ENCODE measurements around the gene PLEKHO2. TPM values are rescaled to one million over a fixed set of nuclear protein-coding genes. Genes with fewer than 3 reads are reported as not detected.

PLEKHO2 gene
- total and polyA plus RNA-seq, 7 donors, result 1.9 to 6.7 (median 5.2) TPM

GRCh38 chr15:64836023-64836536 lies 5.6 kb upstream of the PLEKHO2 start:
- H3K4me3 ChIP-seq, result peak overlapping the region; percentile 51
- no peak for DNase-seq
- H3K4me1 ChIP-seq, result no peaks in the 10 kb centered on the region
- H3K27ac ChIP-seq, result peak overlapping the region; percentile 53
- intact Hi-C loops (cut with DNase I), result no loop called here
- no peak for TF ChIP-seq CTCF (IDR thresholded peaks at IDR 0.05)
- no peaks in the 10 kb centered on the region for H3K27me3 ChIP-seq (ENCODE audit: insufficient read depth in 3 of 3, low read length in 2 of 3)
- peak in 1 of 4 donors; percentile 48 for ATAC-seq
- H3K9me3 ChIP-seq, result no peaks in the 10 kb centered on the region
- 31 to 49% (median 34%) methylated on average over 14 of the region's 14 CpGs for WGBS, 3 donors
- no peaks in the 10 kb centered on the region for H3K36me3 ChIP-seq (ENCODE audit: insufficient read depth in 1 of 2, low read depth in 1 of 2)

- WGBS, 3 donors, result 89 to 100% (median 91%) methylated on average over 1 of the region's 1 CpG
- intact Hi-C loops (cut with DNase I), result no loop called here
- DNase-seq, result no peak
Observed at GRCh38 chr15:64837502-64837901, 4.2 kb upstream of the PLEKHO2 start.

GRCh38 chr15:64841060-64841343 lies 713 bp upstream of the PLEKHO2 start:
- no peak for TF ChIP-seq CTCF (IDR thresholded peaks at IDR 0.05)
- no peaks in the 10 kb centered on the region for H3K36me3 ChIP-seq (ENCODE audit: insufficient read depth in 1 of 2, low read depth in 1 of 2)
- ATAC-seq, result no peak
- no peak for DNase-seq
- H3K27me3 ChIP-seq (ENCODE audit: insufficient read depth in 3 of 3, low read length in 2 of 3), result no peaks in the 10 kb centered on the region
- H3K27ac ChIP-seq, result peak overlapping the region; percentile 91
- H3K9me3 ChIP-seq, result no peaks in the 10 kb centered on the region
- WGBS, 3 donors, result 1 to 4% (median 2%) methylated on average over 10 to 12 of the region's 12 CpGs
- intact Hi-C loops (cut with DNase I), result loop anchor here (5.0 kb wide), 1 partner anchor 56 kb away; no protein-coding TSS in a partner anchor
- peak overlapping the region; percentile 93 for H3K4me3 ChIP-seq
- peaks cover 6% of the 10 kb centered on the region for H3K4me1 ChIP-seq

More at GRCh38 chr15:64837502-64837901, 4.2 kb upstream of the PLEKHO2 start:
- no peak for TF ChIP-seq CTCF (IDR thresholded peaks at IDR 0.05)
- H3K27ac ChIP-seq, result no peak overlapping the region
- no peaks in the 10 kb centered on the region for H3K9me3 ChIP-seq
- no peaks in the 10 kb centered on the region for H3K36me3 ChIP-seq (ENCODE audit: insufficient read depth in 1 of 2, low read depth in 1 of 2)
- H3K4me1 ChIP-seq, result no peaks in the 10 kb centered on the region
- no peak overlapping the region for H3K4me3 ChIP-seq
- H3K27me3 ChIP-seq (ENCODE audit: insufficient read depth in 3 of 3, low read length in 2 of 3), result no peaks in the 10 kb centered on the region
- ATAC-seq, result no peak

GRCh38 chr15:64842096-64842939 lies 603 bp downstream of the PLEKHO2 start:
- no peak for ATAC-seq
- peaks cover 6% of the 10 kb centered on the region for H3K4me1 ChIP-seq

More at GRCh38 chr15:64842096-64842939, 603 bp downstream of the PLEKHO2 start:
- H3K27ac ChIP-seq, result peak overlapping the region; percentile 84
- peak overlapping the region; percentile 93 for H3K4me3 ChIP-seq
- TF ChIP-seq CTCF (IDR thresholded peaks at IDR 0.05), result no peak
- 13 to 23% (median 16%) methylated on average over 23 to 26 of the region's 26 CpGs for WGBS, 3 donors
- no peaks in the 10 kb centered on the region for H3K27me3 ChIP-seq (ENCODE audit: insufficient read depth in 3 of 3, low read length in 2 of 3)
- H3K9me3 ChIP-seq, result no peaks in the 10 kb centered on the region
- intact Hi-C loops (cut with DNase I), result loop anchor here (5.0 kb wide), 1 partner anchor 55 kb away; no protein-coding TSS in a partner anchor
- peak; percentile 49 to 65 for DNase-seq
- no peaks in the 10 kb centered on the region for H3K36me3 ChIP-seq (ENCODE audit: insufficient read depth in 1 of 2, low read depth in 1 of 2)
